Trophoblast cell (in vitro differentiated cells and primary cell): ENCODE measurements around the gene P3H3.

Source experiments
- DNase-seq, 2 donors: peaks; one replicate each; pipeline ENCODE4 v3.0.0-alpha.2; 2016
- H2AFZ ChIP-seq: 2 replicates; pipeline ENCODE4 v1.6.1; 2013; ENCODE audit warnings: low read length, moderate library complexity, mild to moderate bottlenecking; ENCODE audit not compliant: insufficient read depth, poor library complexity
- H2AK5ac ChIP-seq: 2 replicates; pipeline ENCODE4 v1.6.1; 2013; ENCODE audit warnings: mild to moderate bottlenecking, low read length
- H2BK120ac ChIP-seq: 2 replicates; pipeline ENCODE4 v1.6.1; 2013; ENCODE audit warnings: low read length, mild to moderate bottlenecking, moderate library complexity; ENCODE audit not compliant: insufficient read depth, poor library complexity
- H2BK12ac ChIP-seq: 2 replicates; pipeline ENCODE4 v1.6.1; 2013; ENCODE audit warnings: mild to moderate bottlenecking, low read length, moderate library complexity
- H2BK5ac ChIP-seq: 2 replicates; pipeline ENCODE4 v1.6.1; 2013; ENCODE audit warnings: low read length, low read depth, moderate library complexity, mild to moderate bottlenecking; ENCODE audit not compliant: poor library complexity
- H3K14ac ChIP-seq: 2 replicates; pipeline ENCODE4 v1.6.1; 2013; ENCODE audit warnings: mild to moderate bottlenecking, low read length
- H3K18ac ChIP-seq: 2 replicates; pipeline ENCODE4 v1.6.1; 2013; ENCODE audit warnings: mild to moderate bottlenecking, low read length
- H3K23ac ChIP-seq: 2 replicates; pipeline ENCODE4 v1.6.1; 2013; ENCODE audit warnings: low read length
- H3K27ac ChIP-seq: 2 replicates; pipeline ENCODE4 v1.5.1; 2013; ENCODE audit warnings: low read depth, mild to moderate bottlenecking, inconsistent platforms, low read length, moderate library complexity
- H3K27me3 ChIP-seq: 2 replicates; pipeline ENCODE4 v1.6.1; 2013; ENCODE audit warnings: inconsistent platforms, mild to moderate bottlenecking, low read length, moderate library complexity; ENCODE audit not compliant: insufficient read depth
- H3K36me3 ChIP-seq, 2 experiments: 1 replicate in 1 of 2; 2 replicates in 1 of 2; pipeline ENCODE4 v1.6.1; 2013; ENCODE audit warnings: low read length in 2 of 2, mild to moderate bottlenecking in 2 of 2, moderate library complexity in 1 of 2; ENCODE audit not compliant: insufficient read depth in 2 of 2, control insufficient read depth in 1 of 2
- H3K4ac ChIP-seq: 2 replicates; pipeline ENCODE4 v1.6.1; 2013; ENCODE audit warnings: low read depth, mild to moderate bottlenecking, low read length, moderate library complexity
- H3K4me1 ChIP-seq, 2 experiments: 1 replicate in 1 of 2; 2 replicates in 1 of 2; pipeline ENCODE4 v1.6.1; 2013; ENCODE audit warnings: low read length in 2 of 2, mild to moderate bottlenecking in 2 of 2, moderate library complexity in 1 of 2; ENCODE audit not compliant: insufficient read depth in 2 of 2, control insufficient read depth in 1 of 2
- H3K4me2 ChIP-seq: 2 replicates; pipeline ENCODE4 v1.6.1; 2013; ENCODE audit warnings: inconsistent platforms, mild to moderate bottlenecking, low read length, moderate library complexity
- H3K4me3 ChIP-seq: 2 replicates; pipeline ENCODE4 v1.5.1; 2013; ENCODE audit warnings: mild to moderate bottlenecking, low read depth, low read length, inconsistent platforms
- H3K79me1 ChIP-seq: one replicate; pipeline ENCODE4 v1.6.1; 2013; ENCODE audit warnings: low read length
- H3K79me2 ChIP-seq: 2 replicates; pipeline ENCODE4 v1.6.1; 2013; ENCODE audit warnings: low read length, mild to moderate bottlenecking; ENCODE audit not compliant: control insufficient read depth, insufficient read depth, poor library complexity
- H3K9ac ChIP-seq: 2 replicates; pipeline ENCODE4 v1.6.1; 2013; ENCODE audit warnings: mild to moderate bottlenecking, low read length
- H3K9me3 ChIP-seq: 2 replicates; pipeline ENCODE4 v1.6.1; 2013; ENCODE audit warnings: low read depth, mild to moderate bottlenecking, control low read depth, inconsistent platforms, low read length; ENCODE audit not compliant: insufficient read depth
- H4K12ac ChIP-seq: 2 replicates; pipeline ENCODE4 v1.6.1; 2013; ENCODE audit warnings: low read depth, mild to moderate bottlenecking, low read length, moderate library complexity
- H4K8ac ChIP-seq: 2 replicates; pipeline ENCODE4 v1.6.1; 2013; ENCODE audit warnings: low read depth, mild to moderate bottlenecking, low read length, moderate library complexity
- H4K91ac ChIP-seq: one replicate; pipeline ENCODE4 v1.6.1; 2013; ENCODE audit warnings: low read depth, mild to moderate bottlenecking, low read length, moderate library complexity
- WGBS: extraction: QIAGEN DNeasy Blood & Tissue Kit; methylation state at CpG from one replicate; pipeline ENCODE4 v1.1.7; 2013; ENCODE audit warnings: missing lambda C conversion rate; ENCODE audit not compliant: insufficient read length, insufficient coverage; ENCODE audit errors: extremely low coverage; 5-methylcytosine and 5-hydroxymethylcytosine counted together

Gene P3H3

GRCh38 chr12:6832125-6832524 is 3.9 kb downstream of the P3H3 start:
- Histone ChIP-seq H3K27me3 (no peaks in the 10 kb centered on the region), H3K9me3 (no peaks in the 10 kb centered on the region), H4K8ac (no peak overlapping the region), H3K4me3 (no peak overlapping the region), H3K79me2 (peaks cover 8% of the 10 kb centered on the region), H3K36me3 (peaks cover 38 to 42% of the 10 kb centered on the region in 2 experiments), H2AK5ac (no peak overlapping the region), H3K23ac (no peak overlapping the region), H2BK12ac (no peak overlapping the region), H3K18ac (no peak overlapping the region), H4K12ac (no peak overlapping the region), H3K4me1 (peaks cover 0 to 10% of the 10 kb centered on the region in 2 experiments), H3K4me2 (no peak overlapping the region), H3K9ac (no peak overlapping the region), H3K14ac (no peak overlapping the region), H2BK5ac (no peak overlapping the region), H3K4ac (no peak overlapping the region), H4K91ac (no peak overlapping the region), H2BK120ac (no peak overlapping the region), H3K79me1 (peaks cover 10% of the 10 kb centered on the region), H2AFZ (no peak overlapping the region), H3K27ac (no peak overlapping the region)
- WGBS, result no CpG with 5 or more reads among the region's 4 CpGs
- DNase-seq, result no peak

- H4K12ac ChIP-seq, result no peak overlapping the region
- H3K4me2 ChIP-seq, result no peak overlapping the region
- no peak overlapping the region for H3K4ac ChIP-seq
- H2BK5ac ChIP-seq, result no peak overlapping the region
- no peak overlapping the region for H3K4me3 ChIP-seq
- H2BK120ac ChIP-seq, result no peak overlapping the region
- peaks cover 0 to 3% of the 10 kb centered on the region in 2 experiments for H3K4me1 ChIP-seq
- no peak for DNase-seq
- no peak overlapping the region for H3K27ac ChIP-seq
- no peaks in the 10 kb centered on the region for H3K9me3 ChIP-seq
- no peak overlapping the region for H2BK12ac ChIP-seq
- no peak overlapping the region for H3K18ac ChIP-seq
- no peak overlapping the region for H3K9ac ChIP-seq
- H3K79me1 ChIP-seq, result peaks cover 10% of the 10 kb centered on the region
- H3K79me2 ChIP-seq, result peaks cover 8% of the 10 kb centered on the region
- no peak overlapping the region for H3K14ac ChIP-seq
- H4K8ac ChIP-seq, result no peak overlapping the region
- H4K91ac ChIP-seq, result no peak overlapping the region
- H2AK5ac ChIP-seq, result no peak overlapping the region
- H3K23ac ChIP-seq, result no peak overlapping the region
- no peak overlapping the region for H2AFZ ChIP-seq
- peaks cover 48 to 53% of the 10 kb centered on the region in 2 experiments for H3K36me3 ChIP-seq
- no CpG with 5 or more reads among the region's 6 CpGs for WGBS
- no peaks in the 10 kb centered on the region for H3K27me3 ChIP-seq
These were observed 5.1 kb downstream of the P3H3 start for GRCh38 chr12:6833189-6833890.

DNA sequence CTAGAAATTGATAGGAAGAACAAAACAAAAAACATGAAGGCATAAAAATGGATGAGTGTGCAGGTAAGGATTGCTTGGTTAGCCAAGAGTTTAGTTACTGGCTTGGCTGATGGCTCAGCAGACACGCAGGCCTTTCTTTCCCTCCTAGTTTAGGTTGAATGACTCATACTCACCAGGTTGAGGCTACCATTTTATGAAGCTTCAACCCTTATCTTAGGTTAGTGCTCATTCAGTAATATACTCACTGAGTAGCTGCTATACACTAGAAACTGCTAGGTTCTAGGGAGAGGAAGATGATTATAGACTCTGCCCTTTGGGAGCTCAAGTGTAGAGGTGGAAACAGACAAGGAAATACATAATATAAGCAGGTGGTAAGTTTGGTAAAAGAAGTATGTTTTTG is 6.0 kb downstream of the P3H3 start:
- no CpG with 5 or more reads among the region's 1 CpG for WGBS
- peaks cover 2% of the 10 kb centered on the region for H3K79me1 ChIP-seq

GRCh38 chr12:6834873-6835272 is 6.7 kb downstream of the P3H3 start:
- DNase-seq, result no peak
- no peak overlapping the region for H4K91ac ChIP-seq
- WGBS, result no CpG with 5 or more reads among the region's 5 CpGs
- H2AK5ac ChIP-seq, result no peak overlapping the region
- H2BK5ac ChIP-seq, result no peak overlapping the region
- H3K4me3 ChIP-seq, result no peak overlapping the region
- H3K23ac ChIP-seq, result no peak overlapping the region
- no peak overlapping the region for H3K4ac ChIP-seq
- H3K14ac ChIP-seq, result no peak overlapping the region
- no peaks in the 10 kb centered on the region for H3K27me3 ChIP-seq
- H3K4me2 ChIP-seq, result no peak overlapping the region
- H3K9ac ChIP-seq, result no peak overlapping the region
- no peak overlapping the region for H3K27ac ChIP-seq
- H4K12ac ChIP-seq, result no peak overlapping the region
- H2BK120ac ChIP-seq, result no peak overlapping the region
- H2AFZ ChIP-seq, result no peak overlapping the region
- no peak overlapping the region for H3K18ac ChIP-seq
- no peak overlapping the region for H2BK12ac ChIP-seq
- no peaks in the 10 kb centered on the region for H3K79me1 ChIP-seq
- H4K8ac ChIP-seq, result no peak overlapping the region
- H3K36me3 ChIP-seq, result peaks cover 59 to 64% of the 10 kb centered on the region in 2 experiments
- no peaks in the 10 kb centered on the region for H3K9me3 ChIP-seq
- H3K4me1 ChIP-seq, result no peaks in the 10 kb centered on the region
- no peaks in the 10 kb centered on the region for H3K79me2 ChIP-seq

More for the DNA sequence above, 6.0 kb downstream of the P3H3 start:
- no peak overlapping the region for H4K8ac ChIP-seq
- H3K9me3 ChIP-seq, result no peaks in the 10 kb centered on the region
- H3K23ac ChIP-seq, result no peak overlapping the region
- no peak overlapping the region for H3K27ac ChIP-seq
- no peak overlapping the region for H3K9ac ChIP-seq
- H3K18ac ChIP-seq, result no peak overlapping the region
- no peak overlapping the region for H2BK120ac ChIP-seq
- no peak overlapping the region for H2AK5ac ChIP-seq
- no peak overlapping the region for H4K12ac ChIP-seq
- no peaks in the 10 kb centered on the region for H3K27me3 ChIP-seq
- no peak overlapping the region for H3K4me3 ChIP-seq
- H3K36me3 ChIP-seq, result peaks cover 53 to 59% of the 10 kb centered on the region in 2 experiments
- H3K4ac ChIP-seq, result no peak overlapping the region
- H3K79me2 ChIP-seq, result peaks cover under 1% of the 10 kb centered on the region
- DNase-seq, result no peak
- no peak overlapping the region for H2AFZ ChIP-seq
- H2BK12ac ChIP-seq, result no peak overlapping the region
- no peak overlapping the region for H2BK5ac ChIP-seq
- peaks cover 0 to 1% of the 10 kb centered on the region in 2 experiments for H3K4me1 ChIP-seq
- H3K4me2 ChIP-seq, result no peak overlapping the region
- no peak overlapping the region for H3K14ac ChIP-seq
- no peak overlapping the region for H4K91ac ChIP-seq
